ENCODE results near the gene ATP2B2.

GRCh38 chr3:10336761-10337160 lies 168.6 kb downstream of the ATP2B2 start:
- TF ChIP-seq ZNF70 (CRISPR knock-in tag; IDR thresholded peaks at IDR 0.05), result no peak
- TF ChIP-seq CREB5 (CRISPR knock-in tag; IDR thresholded peaks at IDR 0.05; ENCODE audit: low read depth), result no peak
- no peak for TF ChIP-seq PATZ1 (CRISPR knock-in tag; IDR thresholded peaks at IDR 0.05; ENCODE audit: borderline replicate concordance)
- TF ChIP-seq TCF4 (CRISPR knock-in tag; IDR thresholded peaks at IDR 0.05; ENCODE audit: borderline replicate concordance), result no peak
- no peak for TF ChIP-seq TOX (CRISPR knock-in tag; IDR thresholded peaks at IDR 0.05; ENCODE audit: borderline replicate concordance)
- no peak for TF ChIP-seq OSR1 (CRISPR knock-in tag; IDR thresholded peaks at IDR 0.05)
- no peak for TF ChIP-seq TSHZ2 (CRISPR knock-in tag; IDR thresholded peaks at IDR 0.05)
- TF ChIP-seq ZFP3 (CRISPR knock-in tag; IDR thresholded peaks at IDR 0.05), result no peak
- TF ChIP-seq ZFP30 (CRISPR knock-in tag; IDR thresholded peaks at IDR 0.05), result no peak
- TF ChIP-seq ARNTL (CRISPR knock-in tag; IDR thresholded peaks at IDR 0.05; ENCODE audit: borderline replicate concordance, low read depth), result no peak
- TF ChIP-seq ZNF8 (CRISPR knock-in tag; IDR thresholded peaks at IDR 0.05), result no peak
- TF ChIP-seq ISL1 (CRISPR knock-in tag; IDR thresholded peaks at IDR 0.05), result no peak
- no peak for TF ChIP-seq ZNF565 (CRISPR knock-in tag; conservative IDR thresholded peaks at IDR 0.05; ENCODE audit: low read depth)
- TF ChIP-seq ESRRG (CRISPR knock-in tag; IDR thresholded peaks at IDR 0.05), result no peak

All from SK-N-SH treated with all-trans-retinoic acid at 6 μM for 48 hours (cell line).